Ishikawa (cell line): ENCODE measurements around the gene PINLYP.

Experiments
- CEBPB ChIP-seq: IDR thresholded peaks from 2 replicates; pipeline ENCODE4 v1.6.1; 2012
- CREB1 ChIP-seq: IDR thresholded peaks from 2 replicates; pipeline ENCODE4 v1.6.1; 2012; ENCODE audit warnings: low read depth
- EGR1 ChIP-seq: IDR thresholded peaks from 2 replicates; pipeline ENCODE4 v1.6.1; 2012
- EP300 ChIP-seq: IDR thresholded peaks from 2 replicates; pipeline ENCODE4 v1.6.1; 2012; ENCODE audit warnings: borderline replicate concordance
- FOXM1 ChIP-seq: IDR thresholded peaks from 2 replicates; pipeline ENCODE4 v1.6.1; 2012; ENCODE audit warnings: low read depth, borderline replicate concordance
- NFIC ChIP-seq: IDR thresholded peaks from 2 replicates; pipeline ENCODE4 v1.6.1; 2012
- RAD21 ChIP-seq: IDR thresholded peaks from 2 replicates; pipeline ENCODE4 v1.6.1; 2012; ENCODE audit warnings: low read depth
- TAF1 ChIP-seq: IDR thresholded peaks from 2 replicates; pipeline ENCODE4 v1.6.1; 2012; ENCODE audit warnings: low read depth, mild to moderate bottlenecking
- TCF12 ChIP-seq: IDR thresholded peaks from 2 replicates; pipeline ENCODE4 v1.6.1; 2012; ENCODE audit warnings: low read depth
- TEAD4 ChIP-seq: IDR thresholded peaks from 2 replicates; pipeline ENCODE4 v1.6.1; 2012
- YY1 ChIP-seq: IDR thresholded peaks from 2 replicates; pipeline ENCODE4 v1.6.1; 2012; ENCODE audit warnings: low read depth
- ZBTB7A ChIP-seq: IDR thresholded peaks from 2 replicates; pipeline ENCODE4 v1.6.1; 2012; ENCODE audit warnings: low read depth
- TF ChIP-seq, protein P1 (sequence below): IDR thresholded peaks from 2 replicates; pipeline ENCODE4 v1.6.1; 2012; ENCODE audit warnings: low read depth, mild to moderate bottlenecking
- TF ChIP-seq, protein P2 (sequence below): IDR thresholded peaks from 2 replicates; pipeline ENCODE4 v1.6.1; 2012
- TF ChIP-seq, protein P3 (sequence below): IDR thresholded peaks from 2 replicates; pipeline ENCODE4 v1.6.1; 2012

Gene PINLYP

DNA sequence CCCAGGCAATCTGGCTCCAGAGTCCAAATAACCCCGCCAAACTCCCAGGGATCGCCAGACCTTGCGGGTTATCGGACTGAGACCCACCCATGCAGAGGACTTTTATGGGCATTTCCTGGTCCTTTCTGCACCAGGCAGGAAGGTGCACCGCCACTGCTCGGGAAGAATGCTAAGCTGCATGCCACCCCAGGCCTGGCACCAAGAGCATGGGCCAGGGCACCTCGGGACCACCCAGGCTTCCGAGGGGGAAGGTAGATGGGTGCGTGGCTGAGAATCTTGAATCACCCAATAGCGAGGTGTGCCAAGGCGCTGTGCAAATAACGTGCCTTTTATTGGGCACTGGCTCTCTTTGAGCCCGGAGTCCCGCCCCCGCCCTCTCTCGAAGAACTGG lies 43.0 kb upstream of the PINLYP start:
- TF ChIP-seq CEBPB = no peak
- TF ChIP-seq TCF12 = no peak
- TF ChIP-seq, protein P1, sequence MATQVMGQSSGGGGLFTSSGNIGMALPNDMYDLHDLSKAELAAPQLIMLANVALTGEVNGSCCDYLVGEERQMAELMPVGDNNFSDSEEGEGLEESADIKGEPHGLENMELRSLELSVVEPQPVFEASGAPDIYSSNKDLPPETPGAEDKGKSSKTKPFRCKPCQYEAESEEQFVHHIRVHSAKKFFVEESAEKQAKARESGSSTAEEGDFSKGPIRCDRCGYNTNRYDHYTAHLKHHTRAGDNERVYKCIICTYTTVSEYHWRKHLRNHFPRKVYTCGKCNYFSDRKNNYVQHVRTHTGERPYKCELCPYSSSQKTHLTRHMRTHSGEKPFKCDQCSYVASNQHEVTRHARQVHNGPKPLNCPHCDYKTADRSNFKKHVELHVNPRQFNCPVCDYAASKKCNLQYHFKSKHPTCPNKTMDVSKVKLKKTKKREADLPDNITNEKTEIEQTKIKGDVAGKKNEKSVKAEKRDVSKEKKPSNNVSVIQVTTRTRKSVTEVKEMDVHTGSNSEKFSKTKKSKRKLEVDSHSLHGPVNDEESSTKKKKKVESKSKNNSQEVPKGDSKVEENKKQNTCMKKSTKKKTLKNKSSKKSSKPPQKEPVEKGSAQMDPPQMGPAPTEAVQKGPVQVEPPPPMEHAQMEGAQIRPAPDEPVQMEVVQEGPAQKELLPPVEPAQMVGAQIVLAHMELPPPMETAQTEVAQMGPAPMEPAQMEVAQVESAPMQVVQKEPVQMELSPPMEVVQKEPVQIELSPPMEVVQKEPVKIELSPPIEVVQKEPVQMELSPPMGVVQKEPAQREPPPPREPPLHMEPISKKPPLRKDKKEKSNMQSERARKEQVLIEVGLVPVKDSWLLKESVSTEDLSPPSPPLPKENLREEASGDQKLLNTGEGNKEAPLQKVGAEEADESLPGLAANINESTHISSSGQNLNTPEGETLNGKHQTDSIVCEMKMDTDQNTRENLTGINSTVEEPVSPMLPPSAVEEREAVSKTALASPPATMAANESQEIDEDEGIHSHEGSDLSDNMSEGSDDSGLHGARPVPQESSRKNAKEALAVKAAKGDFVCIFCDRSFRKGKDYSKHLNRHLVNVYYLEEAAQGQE = no peak
- peak; percentile 32 for TF ChIP-seq TEAD4
- TF ChIP-seq EP300 = no peak

DNA sequence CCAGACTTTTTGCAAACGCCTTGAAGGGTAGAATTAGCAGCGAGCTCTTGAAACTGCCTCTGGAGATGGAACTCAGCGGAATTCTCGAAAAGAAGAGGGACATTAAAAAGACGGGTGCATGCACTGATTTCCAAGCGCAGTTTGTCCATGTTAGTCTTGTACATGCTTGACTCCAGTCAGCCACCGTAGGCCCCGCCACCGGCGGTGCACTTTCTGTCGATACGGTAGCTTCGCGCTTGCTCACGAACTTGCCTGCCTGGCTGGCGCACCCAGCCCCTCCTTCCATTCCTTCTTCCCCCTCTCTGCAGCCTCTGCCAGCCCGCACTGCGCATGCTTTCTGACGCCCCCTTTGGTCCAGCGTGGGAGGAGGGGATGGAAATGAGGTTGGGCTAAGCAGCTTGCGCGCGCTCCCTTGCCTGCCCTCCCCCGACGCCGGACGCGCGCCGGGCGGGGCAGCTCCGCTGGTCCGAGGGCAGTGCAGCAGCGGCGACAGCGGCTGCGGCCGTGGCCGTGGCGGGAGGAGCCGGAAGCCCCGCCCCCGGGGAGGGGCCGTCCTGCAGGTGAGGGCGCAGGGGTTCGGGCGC lies 42.5 kb upstream of the PINLYP start, which contains the start of gene ZNF575:
Gene ZNF575 (plus strand): TSS at position 227 of the 584 bp plus-strand sequence. CDS start 1,235 bp downstream, outside the sequence.
- peak; percentile 40; the same call in 1 of the 2 replicates for TF ChIP-seq TCF12
- no peak for TF ChIP-seq CREB1
- peak; percentile 40; the same call in 1 of the 2 replicates for TF ChIP-seq TAF1
- TF ChIP-seq, protein P2, sequence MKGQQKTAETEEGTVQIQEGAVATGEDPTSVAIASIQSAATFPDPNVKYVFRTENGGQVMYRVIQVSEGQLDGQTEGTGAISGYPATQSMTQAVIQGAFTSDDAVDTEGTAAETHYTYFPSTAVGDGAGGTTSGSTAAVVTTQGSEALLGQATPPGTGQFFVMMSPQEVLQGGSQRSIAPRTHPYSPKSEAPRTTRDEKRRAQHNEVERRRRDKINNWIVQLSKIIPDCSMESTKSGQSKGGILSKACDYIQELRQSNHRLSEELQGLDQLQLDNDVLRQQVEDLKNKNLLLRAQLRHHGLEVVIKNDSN = no peak
- peak; percentile 88 for TF ChIP-seq EGR1
- TF ChIP-seq EP300 = 0 out of 2 replicates have a peak, but pooled peaks have one; percentile 1
- TF ChIP-seq, protein P3, sequence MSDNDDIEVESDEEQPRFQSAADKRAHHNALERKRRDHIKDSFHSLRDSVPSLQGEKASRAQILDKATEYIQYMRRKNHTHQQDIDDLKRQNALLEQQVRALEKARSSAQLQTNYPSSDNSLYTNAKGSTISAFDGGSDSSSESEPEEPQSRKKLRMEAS = peak; percentile 86; the same call in 1 of the 2 replicates

DNA sequence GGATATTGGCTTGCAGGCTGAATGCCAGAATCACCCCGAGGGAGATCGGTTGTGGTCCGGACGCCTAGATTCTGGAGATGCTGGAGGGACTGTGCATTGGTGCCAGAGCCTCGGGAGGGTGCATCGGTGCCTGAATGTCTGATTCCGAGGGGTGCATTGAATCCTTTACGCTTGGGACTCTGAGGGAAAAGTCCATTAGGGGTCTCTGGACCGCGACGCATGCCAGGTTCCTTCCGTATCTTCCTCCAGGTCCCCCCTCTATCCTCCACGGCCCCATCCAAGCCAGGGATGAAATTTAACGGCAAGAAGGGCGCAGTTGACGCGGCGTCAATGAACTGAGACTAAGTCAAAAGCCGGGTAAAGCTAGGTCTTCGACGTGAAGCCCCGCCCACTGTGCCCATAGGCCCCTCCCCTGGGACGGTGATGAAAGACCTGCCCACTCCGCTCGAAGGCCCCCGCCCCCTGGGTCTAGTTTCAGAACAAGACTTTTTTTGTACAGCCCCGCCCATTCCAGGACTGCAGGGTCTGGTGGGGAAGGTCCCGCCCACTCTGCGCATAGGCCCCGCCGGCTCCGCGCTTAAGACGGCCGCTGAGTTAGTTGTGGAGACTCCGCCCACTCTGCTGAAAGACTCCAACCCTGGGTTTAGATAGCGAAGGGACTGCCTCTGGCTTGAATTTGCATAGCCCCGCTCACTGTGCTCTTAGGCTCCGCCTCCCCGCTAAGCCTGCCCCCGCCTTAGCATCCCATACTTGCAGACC lies 41.9 kb upstream of the PINLYP start:
- TF ChIP-seq CEBPB (0 out of 2 replicates have a peak, but pooled peaks have one; percentile 40), TEAD4 (no peak)

DNA sequence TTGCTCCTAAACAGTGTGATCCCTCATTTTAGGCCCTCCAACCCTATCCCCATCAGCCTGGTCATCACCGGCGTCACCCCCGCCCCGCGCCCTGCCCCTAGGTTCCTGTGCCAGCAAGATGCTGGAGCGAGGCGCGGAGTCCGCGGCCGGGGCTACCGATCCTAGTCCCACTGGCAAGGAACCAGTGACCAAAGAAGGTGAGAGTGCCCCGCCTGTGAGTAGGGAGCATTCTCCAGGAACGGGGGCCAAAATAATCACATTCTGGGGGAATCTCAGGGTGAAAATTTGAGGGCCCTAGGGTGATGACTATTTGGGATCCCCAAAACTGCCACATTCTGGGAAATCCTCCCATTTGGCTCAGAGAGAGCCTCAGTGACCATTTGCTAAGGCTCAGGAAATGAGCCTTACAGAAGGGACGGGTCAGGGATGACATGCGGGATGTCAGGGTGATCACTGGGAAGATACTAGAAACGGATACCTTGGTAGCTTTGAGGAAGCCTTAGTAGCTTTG lies 41.2 kb upstream of the PINLYP start:
- TF ChIP-seq, protein P1 = no peak
- no peak for TF ChIP-seq CREB1
- TF ChIP-seq ZBTB7A = no peak
- no peak for TF ChIP-seq TEAD4
- no peak for TF ChIP-seq CEBPB
- TF ChIP-seq EP300 = no peak
- TF ChIP-seq, protein P3 = no peak
- TF ChIP-seq TAF1 = no peak
- TF ChIP-seq RAD21 = no peak
- no peak for TF ChIP-seq FOXM1
- no peak for TF ChIP-seq YY1
- no peak for TF ChIP-seq EGR1
- TF ChIP-seq, protein P2 = no peak
- TF ChIP-seq NFIC = no peak
- TF ChIP-seq TCF12 = no peak

DNA sequence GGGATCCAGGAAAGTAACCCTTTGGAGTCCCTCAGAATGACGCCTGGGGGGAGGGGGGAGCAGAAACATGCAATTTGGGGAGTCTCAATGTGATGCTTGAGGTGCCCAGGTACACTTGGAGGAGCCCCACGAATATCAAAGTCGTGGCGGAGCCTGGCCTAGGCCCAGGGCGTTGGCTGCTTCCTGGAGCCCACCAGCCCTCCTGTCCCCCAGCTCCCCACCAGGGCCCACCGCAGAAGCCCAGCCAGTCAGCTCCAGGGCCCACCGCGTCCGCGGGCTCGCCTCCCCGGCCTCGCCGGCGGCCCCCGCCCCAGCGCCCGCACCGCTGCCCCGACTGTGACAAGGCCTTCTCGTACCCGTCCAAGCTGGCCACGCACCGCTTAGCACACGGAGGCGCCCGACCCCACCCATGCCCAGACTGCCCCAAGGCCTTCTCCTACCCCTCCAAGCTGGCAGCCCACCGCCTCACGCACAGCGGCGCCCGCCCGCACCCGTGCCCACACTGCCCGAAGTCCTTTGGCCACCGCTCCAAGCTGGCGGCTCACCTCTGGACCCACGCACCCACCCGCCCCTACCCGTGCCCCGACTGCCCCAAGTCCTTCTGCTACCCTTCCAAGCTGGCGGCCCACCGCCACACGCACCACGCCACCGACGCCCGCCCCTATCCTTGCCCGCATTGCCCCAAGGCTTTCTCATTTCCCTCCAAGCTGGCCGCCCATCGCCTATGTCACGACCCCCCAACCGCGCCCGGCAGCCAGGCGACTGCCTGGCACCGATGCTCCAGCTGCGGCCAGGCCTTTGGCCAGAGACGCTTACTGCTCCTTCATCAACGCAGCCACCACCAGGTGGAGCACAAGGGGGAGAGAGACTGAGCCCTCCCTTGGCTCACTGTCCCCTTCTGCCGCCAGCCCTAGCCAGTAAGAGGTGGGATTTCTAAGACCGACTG lies 40.5 kb upstream of the PINLYP start:
- no peak for TF ChIP-seq TAF1
- no peak for TF ChIP-seq TEAD4
- TF ChIP-seq, protein P2 = no peak
- TF ChIP-seq EGR1 = no peak
- TF ChIP-seq CEBPB = no peak
- no peak for TF ChIP-seq CREB1
- no peak for TF ChIP-seq YY1
- no peak for TF ChIP-seq FOXM1
